Epithelial cell of prostate (primary cell): ENCODE measurements around the gene RAB7A.

ENCODE experiments used
- DNase-seq: peaks from one replicate; pipeline ENCODE4 v3.0.0-alpha.2; 2011; ENCODE audit warnings: low read depth, low spot score
- H3K27ac ChIP-seq: fragments of 450-650 bp; 2 replicates; pipeline ENCODE4 v1.5.1; 2017; ENCODE audit warnings: mild to moderate bottlenecking

RAB7A gene

GRCh38 chr3:128784232-128784631, 58.2 kb downstream of the RAB7A start:
- no peak for DNase-seq
- H3K27ac ChIP-seq, result peak overlapping the region; percentile 97

- DNase-seq, result no peak
- peak overlapping the region; percentile 97 for H3K27ac ChIP-seq
Measured at GRCh38 chr3:128784843-128785242, 58.9 kb downstream of the RAB7A start.

GRCh38 chr3:128786434-128787020, 60.5 kb downstream of the RAB7A start:
- peak overlapping the region; percentile 97 for H3K27ac ChIP-seq
- DNase-seq, result no peak

DNA sequence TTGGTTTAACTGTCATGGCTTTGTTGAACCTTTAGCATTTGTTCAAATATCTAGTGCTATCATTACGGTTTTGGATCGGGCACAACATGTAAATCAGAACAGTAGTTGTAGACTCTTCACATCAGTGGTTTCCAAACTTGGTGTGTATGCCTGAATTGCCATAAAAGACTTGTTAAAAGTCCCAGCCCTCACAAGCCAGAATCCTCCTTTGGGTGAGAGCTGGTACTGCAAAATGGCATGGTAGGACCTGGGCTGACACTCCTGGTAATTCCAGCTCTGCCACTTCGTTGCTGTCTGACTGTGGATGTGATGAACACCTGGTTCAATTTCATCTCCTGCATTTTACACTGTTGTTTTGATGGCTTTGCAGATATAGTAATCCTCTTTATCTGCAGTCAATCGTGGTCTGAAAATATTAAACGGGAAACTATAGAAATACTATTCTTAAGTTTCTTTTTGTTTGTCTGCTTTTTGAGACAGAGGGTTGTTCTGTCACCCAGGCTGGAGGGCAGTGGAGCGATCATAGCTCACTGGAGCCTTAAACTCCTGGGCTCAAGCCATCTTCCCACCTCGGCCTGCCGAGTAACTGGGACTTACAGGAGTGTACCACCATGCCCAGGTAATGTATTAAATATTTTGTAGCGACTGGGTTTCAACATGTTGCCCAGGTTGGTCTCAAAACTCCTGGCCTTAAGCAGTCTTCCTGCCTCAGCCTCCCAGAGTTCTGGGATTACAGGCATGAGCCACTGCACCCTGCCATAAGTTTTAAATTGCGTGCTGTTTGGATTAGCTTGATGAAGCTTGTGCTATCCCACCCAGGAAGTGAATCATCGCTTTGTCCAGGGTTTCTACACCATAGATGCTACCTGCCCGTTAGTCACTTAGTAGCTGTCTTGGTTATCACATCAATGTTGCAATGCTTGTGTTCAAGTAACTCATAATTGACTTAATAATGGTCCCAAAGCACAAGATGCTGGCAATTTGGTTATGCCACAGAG, 61.6 kb downstream of the RAB7A start:
- H3K27ac ChIP-seq, result peak overlapping the region; percentile 97

GRCh38 chr3:128788268-128788869, 62.4 kb downstream of the RAB7A start:
- H3K27ac ChIP-seq, result peak overlapping the region; percentile 97
- no peak for DNase-seq

More for the DNA sequence above, 61.6 kb downstream of the RAB7A start:
- peak; percentile 89 for DNase-seq

- DNase-seq, result peak; percentile 89
- H3K27ac ChIP-seq, result peak overlapping the region; percentile 76
Measured at GRCh38 chr3:128794067-128794768, 68.2 kb downstream of the RAB7A start.

DNA sequence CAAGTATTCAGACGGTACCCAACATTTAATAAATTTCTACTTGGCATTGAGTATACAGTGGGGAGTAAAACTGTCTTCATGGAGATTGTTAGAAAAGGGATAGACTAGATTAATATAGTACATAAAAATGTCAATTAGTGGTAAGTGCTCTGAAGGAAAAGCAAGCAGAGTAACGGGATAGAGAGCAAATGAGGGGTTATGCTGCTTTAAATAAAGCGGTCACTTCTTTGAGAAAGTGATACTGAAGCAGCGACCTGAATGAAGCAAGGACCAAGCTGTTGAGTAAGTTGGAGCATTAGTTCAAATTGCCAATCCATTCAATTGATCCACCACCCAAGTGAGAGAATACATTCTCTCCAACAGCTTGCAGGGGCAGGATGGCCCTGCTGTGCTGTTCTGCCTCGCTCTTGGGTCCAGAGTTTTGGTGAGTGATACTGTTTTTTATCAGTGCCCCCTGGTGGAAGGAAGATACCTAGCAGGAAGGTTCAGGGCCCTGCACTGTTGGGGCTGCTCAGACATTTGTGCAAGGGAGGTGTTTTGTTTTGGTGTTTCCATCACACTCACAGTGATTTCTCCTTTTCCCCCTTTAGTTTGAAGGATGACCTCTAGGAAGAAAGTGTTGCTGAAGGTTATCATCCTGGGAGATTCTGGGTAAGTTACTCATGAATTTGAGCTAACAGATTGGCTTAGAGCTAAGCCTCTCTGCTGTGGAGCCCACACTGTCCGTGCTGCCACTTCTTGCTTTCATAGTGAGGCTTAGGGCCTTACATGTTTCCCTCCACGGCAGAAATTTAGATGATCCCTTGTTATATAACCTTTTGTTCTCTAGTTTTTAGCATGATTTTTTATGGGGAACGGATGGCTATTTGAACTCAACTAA, 69.0 kb downstream of the RAB7A start:
- no peak for DNase-seq
- H3K27ac ChIP-seq, result peak overlapping the region; percentile 76

DNA sequence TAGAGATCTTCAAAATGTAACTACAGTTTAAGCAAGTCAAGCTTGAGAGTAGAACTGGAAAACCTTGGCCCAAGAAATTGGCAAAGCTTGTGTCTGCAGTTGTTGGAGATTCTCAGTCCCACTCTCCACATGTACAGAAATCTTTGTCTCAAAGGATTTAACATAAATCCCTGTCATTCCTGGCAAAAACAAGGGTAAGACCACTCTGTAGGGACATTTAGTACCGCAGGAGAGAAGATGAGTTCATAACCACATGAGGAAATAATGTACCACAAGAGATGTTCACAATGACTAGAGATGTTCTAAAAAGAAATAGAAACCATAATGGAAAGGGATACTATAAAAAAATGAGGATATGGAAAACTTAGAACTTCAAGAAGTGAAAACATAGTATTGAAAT, 73.7 kb downstream of the RAB7A start:
- no peak overlapping the region for H3K27ac ChIP-seq
- DNase-seq, result no peak

GRCh38 chr3:128800241-128801187, 74.5 kb downstream of the RAB7A start:
- H3K27ac ChIP-seq, result no peak overlapping the region
- no peak for DNase-seq

GRCh38 chr3:128801779-128802380, 75.9 kb downstream of the RAB7A start:
- no peak for DNase-seq
- H3K27ac ChIP-seq, result no peak overlapping the region

- no peak overlapping the region for H3K27ac ChIP-seq
Measured at GRCh38 chr3:128803307-128803706, 77.3 kb downstream of the RAB7A start.

DNA sequence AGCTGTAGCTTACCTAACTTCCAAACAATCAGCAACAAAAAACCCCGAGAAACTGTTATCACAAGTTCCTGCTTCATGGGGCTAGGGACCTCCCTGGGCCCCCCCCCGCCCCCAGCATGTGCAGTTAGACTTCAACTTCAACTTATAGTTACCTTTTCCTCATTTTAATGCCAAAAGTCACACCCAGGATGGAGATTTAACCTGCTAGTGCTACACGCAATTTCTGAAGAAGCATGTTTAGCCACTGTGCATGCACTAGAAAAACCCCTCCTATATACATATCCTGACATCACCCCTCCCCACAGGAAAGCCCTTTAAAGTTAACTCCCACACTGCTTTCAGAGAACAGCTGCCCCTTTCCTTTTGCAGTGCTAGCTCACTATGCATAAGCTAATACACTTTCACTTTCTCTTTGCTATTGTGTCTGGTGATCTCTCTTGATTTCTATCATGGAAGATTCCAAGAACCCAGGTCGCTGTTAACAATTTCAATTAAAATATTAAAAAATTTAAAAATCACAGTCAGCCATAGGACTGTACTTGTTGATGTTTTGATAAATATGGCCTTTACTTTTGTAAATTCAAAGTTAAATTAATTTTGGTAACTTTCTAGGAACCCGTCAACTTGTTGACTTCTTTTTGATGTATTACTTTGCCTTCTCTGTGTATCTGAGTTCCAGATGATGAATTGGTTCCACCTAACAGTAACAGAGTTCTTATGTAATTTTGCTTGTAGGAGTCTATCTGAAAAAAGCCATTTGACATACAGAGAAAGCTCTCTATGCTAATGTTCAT, 78.2 kb downstream of the RAB7A start:
- H3K27ac ChIP-seq, result peak overlapping the region; percentile 48
- no peak for DNase-seq

More at GRCh38 chr3:128803307-128803706, 77.3 kb downstream of the RAB7A start:
- no peak for DNase-seq

DNA sequence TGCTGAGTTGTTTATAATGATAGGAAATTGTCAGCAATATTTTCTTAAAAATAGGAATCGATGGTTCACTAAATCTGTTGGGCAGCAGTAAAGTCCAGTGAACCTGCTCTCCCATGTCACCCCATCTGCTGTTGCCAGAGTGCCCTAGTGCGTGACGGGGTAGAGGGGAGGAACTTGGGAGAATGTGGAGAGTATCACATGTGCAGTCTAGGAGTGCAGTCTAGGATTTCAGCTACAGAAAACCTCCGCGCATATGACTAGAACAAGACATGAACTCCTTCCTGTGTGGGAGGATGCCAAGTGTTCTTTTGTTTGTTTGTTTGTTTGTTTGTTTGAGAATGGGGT, 78.8 kb downstream of the RAB7A start:
- H3K27ac ChIP-seq, result peak overlapping the region; percentile 48
- DNase-seq, result no peak

- no peak for DNase-seq
- peak overlapping the region; percentile 48 for H3K27ac ChIP-seq
Measured at GRCh38 chr3:128805772-128806171, 79.8 kb downstream of the RAB7A start.

DNA sequence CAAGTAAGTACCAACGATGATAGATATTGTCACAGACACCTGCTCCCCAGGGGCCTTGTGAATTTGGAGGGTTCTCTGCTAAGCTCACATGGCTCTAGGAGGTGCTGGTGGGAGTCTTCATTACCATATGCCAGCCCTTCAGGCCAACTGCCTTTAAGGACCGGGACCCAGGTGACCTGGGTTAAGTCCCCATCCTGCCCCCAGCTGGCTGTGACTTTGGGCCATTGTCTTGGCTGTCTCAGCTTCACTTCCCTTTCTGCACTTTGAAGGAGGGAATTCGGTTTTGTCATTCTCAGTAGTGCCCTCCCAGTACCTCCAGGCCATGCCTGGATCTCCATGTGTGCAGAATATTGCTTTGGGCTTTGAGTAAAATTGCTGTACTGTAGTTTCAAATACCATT, 80.6 kb downstream of the RAB7A start:
- peak overlapping the region; percentile 48 for H3K27ac ChIP-seq
- no peak for DNase-seq

- peak overlapping the region; percentile 48 for H3K27ac ChIP-seq
- no peak for DNase-seq
Measured at GRCh38 chr3:128807186-128807830, 81.3 kb downstream of the RAB7A start.

DNA sequence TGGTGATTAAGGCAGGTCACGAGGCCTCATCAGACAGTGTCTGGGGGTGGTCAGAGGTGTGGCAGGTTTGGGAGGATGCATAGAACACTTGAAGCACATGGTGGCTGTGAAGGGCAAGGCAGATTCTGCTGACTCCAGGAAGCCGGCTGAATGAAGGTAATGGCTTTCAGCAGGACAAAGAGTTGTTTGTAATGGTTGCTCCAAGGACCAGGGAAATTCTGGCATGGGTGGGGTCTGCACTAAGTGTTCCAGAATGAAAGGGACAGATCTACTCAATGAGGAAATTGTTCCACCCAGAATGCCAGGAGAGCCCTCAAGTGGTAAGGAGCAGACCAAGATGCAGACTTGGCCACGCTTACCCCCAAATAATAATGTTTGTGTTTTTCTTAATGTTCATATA, 82.7 kb downstream of the RAB7A start:
- no peak for DNase-seq
- no peak overlapping the region for H3K27ac ChIP-seq
